Measurements from ENCODE around the gene USP8.
"Not testable (repeated sequence)": the region's sequence is repeated elsewhere in the genome, so short reads cannot be mapped to it uniquely, and the experiment has no call there.

- TF ChIP-seq CTCF (IDR thresholded peaks at IDR 0.05); ZFX (IDR thresholded peaks at IDR 0.05; ENCODE audit: borderline replicate concordance): not testable (repeated sequence)
Measured at GRCh38 chr15:50379413-50379812, 44.8 kb upstream of the USP8 start.

Data from 22Rv1 (cell line).